Stimulated activated CD4-positive, alpha-beta T cell treated with anti-CD3 and anti-CD28 coated beads, Interleukin-15, amount 100 ng/mL, for 1 hour (primary cell): Measurements from ENCODE around the gene NOL4L.

Source experiments
- DNase-seq, 2 donors: peaks; one replicate each; pipeline ENCODE4 v3.0.0-alpha.2; 2020; ENCODE audit warnings: low read depth in 1 of 2, low spot score in 1 of 2

NOL4L gene

GRCh38 chr20:32543570-32544259 lies 41.4 kb downstream of the NOL4L start:
- no peak for DNase-seq

GRCh38 chr20:32542259-32542615 lies 42.9 kb downstream of the NOL4L start:
- no peak for DNase-seq

GRCh38 chr20:32541323-32542258 lies 43.5 kb downstream of the NOL4L start:
- no peak for DNase-seq

- DNase-seq = peak in 1 of 2 donors; percentile 56
These were observed 45.1 kb downstream of the NOL4L start for GRCh38 chr20:32539817-32540675.

GRCh38 chr20:32539026-32539816 lies 45.9 kb downstream of the NOL4L start:
- no peak for DNase-seq

- DNase-seq = no peak
These were observed 46.6 kb downstream of the NOL4L start for GRCh38 chr20:32538526-32538939.

GRCh38 chr20:32537657-32538525 lies 47.2 kb downstream of the NOL4L start:
- DNase-seq = no peak

- peak; percentile 36 to 44 for DNase-seq
These were observed 48.1 kb downstream of the NOL4L start for GRCh38 chr20:32536851-32537656.

- DNase-seq = peak; percentile 54 to 63
These were observed 48.9 kb downstream of the NOL4L start for GRCh38 chr20:32535953-32536823.

- no peak for DNase-seq
These were observed 49.7 kb downstream of the NOL4L start for GRCh38 chr20:32535316-32535952.

- no peak for DNase-seq
These were observed 50.4 kb downstream of the NOL4L start for GRCh38 chr20:32534661-32535240.

GRCh38 chr20:32533732-32534131 lies 51.4 kb downstream of the NOL4L start:
- DNase-seq = no peak

GRCh38 chr20:32532246-32532645 lies 52.9 kb downstream of the NOL4L start:
- no peak for DNase-seq

GRCh38 chr20:32528905-32529670 lies 56.0 kb downstream of the NOL4L start:
- DNase-seq = no peak

GRCh38 chr20:32528171-32528891 lies 56.8 kb downstream of the NOL4L start:
- no peak for DNase-seq
